Measurements from ENCODE around the gene STOX1. TPM values are rescaled to one million over a fixed set of nuclear protein-coding genes. Genes with fewer than 3 reads are reported as not detected.
"Not testable (repeated sequence)": the region's sequence is repeated elsewhere in the genome, so short reads cannot be mapped to it uniquely, and the experiment has no call there.

The STOX1 gene
- total and polyA plus RNA-seq, 2 donors (not counting 1 experiment from before 2014, with no cell fraction given), result under 0.01 to 0.05 TPM

GRCh38 chr10:68902382-68902781, 75.1 kb downstream of the STOX1 start:
- H4K20me1 ChIP-seq (ENCODE audit: control insufficient read depth, extremely low read depth, insufficient read depth, low read length), result no peaks in the 10 kb centered on the region
- no peaks in the 10 kb centered on the region for H3K27me3 ChIP-seq (ENCODE audit: control insufficient read depth, insufficient read depth, low read length)
- no peak for DNase-seq (ENCODE audit: low read depth in 2 of 2)
- H3K36me3 ChIP-seq (ENCODE audit: control insufficient read depth, insufficient read depth, low read length), result no peaks in the 10 kb centered on the region
- no peaks in the 10 kb centered on the region for H3K9me3 ChIP-seq (ENCODE audit: control insufficient read depth, insufficient read depth, low read depth, low read length)
- peak overlapping the region; percentile 85 for H3K4me2 ChIP-seq (ENCODE audit: extremely low read depth, insufficient read depth, low read length)
- TF ChIP-seq, protein P1, sequence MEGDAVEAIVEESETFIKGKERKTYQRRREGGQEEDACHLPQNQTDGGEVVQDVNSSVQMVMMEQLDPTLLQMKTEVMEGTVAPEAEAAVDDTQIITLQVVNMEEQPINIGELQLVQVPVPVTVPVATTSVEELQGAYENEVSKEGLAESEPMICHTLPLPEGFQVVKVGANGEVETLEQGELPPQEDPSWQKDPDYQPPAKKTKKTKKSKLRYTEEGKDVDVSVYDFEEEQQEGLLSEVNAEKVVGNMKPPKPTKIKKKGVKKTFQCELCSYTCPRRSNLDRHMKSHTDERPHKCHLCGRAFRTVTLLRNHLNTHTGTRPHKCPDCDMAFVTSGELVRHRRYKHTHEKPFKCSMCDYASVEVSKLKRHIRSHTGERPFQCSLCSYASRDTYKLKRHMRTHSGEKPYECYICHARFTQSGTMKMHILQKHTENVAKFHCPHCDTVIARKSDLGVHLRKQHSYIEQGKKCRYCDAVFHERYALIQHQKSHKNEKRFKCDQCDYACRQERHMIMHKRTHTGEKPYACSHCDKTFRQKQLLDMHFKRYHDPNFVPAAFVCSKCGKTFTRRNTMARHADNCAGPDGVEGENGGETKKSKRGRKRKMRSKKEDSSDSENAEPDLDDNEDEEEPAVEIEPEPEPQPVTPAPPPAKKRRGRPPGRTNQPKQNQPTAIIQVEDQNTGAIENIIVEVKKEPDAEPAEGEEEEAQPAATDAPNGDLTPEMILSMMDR (conservative IDR thresholded peaks at IDR 0.05 in 1 of 2, IDR thresholded peaks at IDR 0.05 in 1 of 2; ENCODE audit: low read depth in 1 of 2, low read length in 2 of 2), result no peak
- TF ChIP-seq EZH2 (IDR thresholded peaks at IDR 0.05; ENCODE audit: low read length, missing control alignments), result no peak
- no peak overlapping the region for H3K9ac ChIP-seq (ENCODE audit: insufficient read depth, low read length)
- H2AFZ ChIP-seq (ENCODE audit: low read length), result no peak overlapping the region
- peak overlapping the region; percentile 77 to 93 (median 85) for H3K4me3 ChIP-seq (replicated peaks in 1 of 4; ENCODE audit: control extremely low read depth in 1 of 4, insufficient read depth in 1 of 4, low read depth in 3 of 4, low read length in 4 of 4)
- H3K79me2 ChIP-seq (ENCODE audit: control insufficient read depth, insufficient read depth, low read length), result peaks cover 40% of the 10 kb centered on the region
- no peak overlapping the region for H3K27ac ChIP-seq (ENCODE audit: insufficient read depth, low read length)
- no peaks in the 10 kb centered on the region for H3K4me1 ChIP-seq (ENCODE audit: control insufficient read depth, extremely low read depth, insufficient read depth, low read length)

- H3K4me2 ChIP-seq (ENCODE audit: extremely low read depth, insufficient read depth, low read length), result no peak overlapping the region
- H3K4me1 ChIP-seq (ENCODE audit: control insufficient read depth, extremely low read depth, insufficient read depth, low read length), result no peaks in the 10 kb centered on the region
- H4K20me1 ChIP-seq (ENCODE audit: control insufficient read depth, extremely low read depth, insufficient read depth, low read length), result no peaks in the 10 kb centered on the region
- no peaks in the 10 kb centered on the region for H3K9me3 ChIP-seq (ENCODE audit: control insufficient read depth, insufficient read depth, low read depth, low read length)
- no peak overlapping the region for H2AFZ ChIP-seq (ENCODE audit: low read length)
- no peaks in the 10 kb centered on the region for H3K79me2 ChIP-seq (ENCODE audit: control insufficient read depth, insufficient read depth, low read length)
- H3K9ac ChIP-seq (ENCODE audit: insufficient read depth, low read length), result no peak overlapping the region
- H3K36me3 ChIP-seq (ENCODE audit: control insufficient read depth, insufficient read depth, low read length), result no peaks in the 10 kb centered on the region
- H3K4me3 ChIP-seq (replicated peaks in 1 of 4; ENCODE audit: control extremely low read depth in 1 of 4, insufficient read depth in 1 of 4, low read depth in 3 of 4, low read length in 4 of 4), result no peak overlapping the region
- no peak for TF ChIP-seq EZH2 (IDR thresholded peaks at IDR 0.05; ENCODE audit: low read length, missing control alignments)
- TF ChIP-seq, protein P1 (conservative IDR thresholded peaks at IDR 0.05 in 1 of 2, IDR thresholded peaks at IDR 0.05 in 1 of 2; ENCODE audit: low read depth in 1 of 2, low read length in 2 of 2), result no peak
- no peak overlapping the region for H3K27ac ChIP-seq (ENCODE audit: insufficient read depth, low read length)
- DNase-seq (ENCODE audit: low read depth in 2 of 2), result peak in 1 of 2 donors; percentile 21
- H3K27me3 ChIP-seq (ENCODE audit: control insufficient read depth, insufficient read depth, low read length), result no peaks in the 10 kb centered on the region
These were observed 97.3 kb downstream of the STOX1 start for GRCh38 chr10:68924593-68924992.

DNA sequence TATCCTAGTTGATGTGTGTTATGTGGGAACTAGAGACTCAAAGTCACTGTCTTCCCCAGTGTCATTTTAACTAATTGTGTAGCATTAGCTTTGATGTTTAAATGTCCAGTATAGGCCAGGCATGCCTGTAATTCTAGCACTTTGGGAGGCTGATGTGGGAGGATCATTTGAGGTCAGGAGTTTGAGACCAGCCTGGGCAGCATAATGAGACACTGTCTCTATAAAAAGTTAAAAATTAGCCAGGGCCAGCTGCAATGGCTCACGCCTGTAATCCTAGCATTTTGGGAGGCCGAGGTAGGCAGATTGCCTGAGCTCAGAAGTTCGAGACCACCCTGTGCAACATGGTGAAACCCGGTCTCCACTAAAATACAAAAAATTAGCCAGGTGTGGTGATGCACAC, 98.2 kb downstream of the STOX1 start:
- no peaks in the 10 kb centered on the region for H3K4me1 ChIP-seq (ENCODE audit: control insufficient read depth, extremely low read depth, insufficient read depth, low read length)
- no peaks in the 10 kb centered on the region for H4K20me1 ChIP-seq (ENCODE audit: control insufficient read depth, extremely low read depth, insufficient read depth, low read length)

GRCh38 chr10:68929157-68929556, 101.8 kb downstream of the STOX1 start:
- H3K36me3 ChIP-seq (ENCODE audit: control insufficient read depth, insufficient read depth, low read length); DNase-seq (ENCODE audit: low read depth in 2 of 2); H3K9ac ChIP-seq (ENCODE audit: insufficient read depth, low read length); H3K27me3 ChIP-seq (ENCODE audit: control insufficient read depth, insufficient read depth, low read length); H2AFZ ChIP-seq (ENCODE audit: low read length); H3K9me3 ChIP-seq (ENCODE audit: control insufficient read depth, insufficient read depth, low read depth, low read length); H3K4me1 ChIP-seq (ENCODE audit: control insufficient read depth, extremely low read depth, insufficient read depth, low read length); H3K27ac ChIP-seq (ENCODE audit: insufficient read depth, low read length); H3K79me2 ChIP-seq (ENCODE audit: control insufficient read depth, insufficient read depth, low read length); H4K20me1 ChIP-seq (ENCODE audit: control insufficient read depth, extremely low read depth, insufficient read depth, low read length); H3K4me3 ChIP-seq (replicated peaks in 1 of 4; ENCODE audit: control extremely low read depth in 1 of 4, insufficient read depth in 1 of 4, low read depth in 3 of 4, low read length in 4 of 4); H3K4me2 ChIP-seq (ENCODE audit: extremely low read depth, insufficient read depth, low read length): not testable (repeated sequence)

More for the DNA sequence above, 98.2 kb downstream of the STOX1 start:
- Histone ChIP-seq H3K9ac (ENCODE audit: insufficient read depth, low read length) (no peak overlapping the region), H3K27me3 (ENCODE audit: control insufficient read depth, insufficient read depth, low read length) (no peaks in the 10 kb centered on the region), H3K27ac (ENCODE audit: insufficient read depth, low read length) (no peak overlapping the region), H3K36me3 (ENCODE audit: control insufficient read depth, insufficient read depth, low read length) (no peaks in the 10 kb centered on the region), H3K4me2 (ENCODE audit: extremely low read depth, insufficient read depth, low read length) (no peak overlapping the region), H2AFZ (ENCODE audit: low read length) (no peak overlapping the region), H3K9me3 (ENCODE audit: control insufficient read depth, insufficient read depth, low read depth, low read length) (no peaks in the 10 kb centered on the region), H3K4me3 (replicated peaks in 1 of 4; ENCODE audit: control extremely low read depth in 1 of 4, insufficient read depth in 1 of 4, low read depth in 3 of 4, low read length in 4 of 4) (no peak overlapping the region), H3K79me2 (ENCODE audit: control insufficient read depth, insufficient read depth, low read length) (no peaks in the 10 kb centered on the region)
- TF ChIP-seq, protein P1 (conservative IDR thresholded peaks at IDR 0.05 in 1 of 2, IDR thresholded peaks at IDR 0.05 in 1 of 2; ENCODE audit: low read depth in 1 of 2, low read length in 2 of 2), result no peak
- no peak for TF ChIP-seq EZH2 (IDR thresholded peaks at IDR 0.05; ENCODE audit: low read length, missing control alignments)
- no peak for DNase-seq (ENCODE audit: low read depth in 2 of 2)

DNA sequence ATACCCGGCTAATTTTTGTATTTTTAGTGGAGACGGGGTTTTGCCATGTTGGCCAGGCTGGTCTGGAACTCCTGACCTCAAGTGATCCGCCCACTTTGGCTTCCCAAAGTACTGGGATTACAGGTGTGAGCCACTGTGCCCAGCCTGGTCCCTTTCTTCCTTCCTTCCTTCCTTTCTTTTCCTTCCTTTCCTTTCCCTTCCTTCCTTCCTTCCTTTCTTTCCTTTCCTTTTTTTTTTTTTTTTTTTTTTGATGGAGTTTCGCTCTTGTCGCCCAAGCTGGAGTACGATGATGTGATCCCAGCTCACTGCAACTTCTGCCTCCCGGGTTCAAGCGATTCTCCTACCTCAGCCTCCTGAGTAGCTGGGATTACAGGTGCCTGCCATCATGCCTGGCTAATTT, 102.6 kb downstream of the STOX1 start:
- H3K36me3 ChIP-seq (ENCODE audit: control insufficient read depth, insufficient read depth, low read length); H3K27me3 ChIP-seq (ENCODE audit: control insufficient read depth, insufficient read depth, low read length); H2AFZ ChIP-seq (ENCODE audit: low read length): not testable (repeated sequence)

More for the DNA sequence above, 102.6 kb downstream of the STOX1 start:
- not testable (repeated sequence) for H3K4me3 ChIP-seq (replicated peaks in 1 of 4; ENCODE audit: control extremely low read depth in 1 of 4, insufficient read depth in 1 of 4, low read depth in 3 of 4, low read length in 4 of 4); H3K9me3 ChIP-seq (ENCODE audit: control insufficient read depth, insufficient read depth, low read depth, low read length); H4K20me1 ChIP-seq (ENCODE audit: control insufficient read depth, extremely low read depth, insufficient read depth, low read length); H3K9ac ChIP-seq (ENCODE audit: insufficient read depth, low read length); H3K4me2 ChIP-seq (ENCODE audit: extremely low read depth, insufficient read depth, low read length); H3K79me2 ChIP-seq (ENCODE audit: control insufficient read depth, insufficient read depth, low read length); DNase-seq (ENCODE audit: low read depth in 2 of 2); H3K27ac ChIP-seq (ENCODE audit: insufficient read depth, low read length); H3K4me1 ChIP-seq (ENCODE audit: control insufficient read depth, extremely low read depth, insufficient read depth, low read length)
